Fibroblast of skin of left biceps (primary cell): Measurements from ENCODE around the gene UPK3B.
"Not testable (repeated sequence)": the region's sequence is repeated elsewhere in the genome, so short reads cannot be mapped to it uniquely, and the experiment has no call there.

Experiments used
- DNase-seq, 2 experiments: peaks; one replicate each; pipeline ENCODE4 v3.0.0-alpha.2; 2013; ENCODE audit warnings: low read depth in 2 of 2

UPK3B gene

GRCh38 chr7:76509931-76510877, at the start of gene UPK3B:
UPK3B (plus strand) TSS chr7:76510552; CDS start chr7:76510653, 101 bp downstream.
- no peak for DNase-seq

- not testable (repeated sequence) for DNase-seq
These were observed 49.6 kb upstream of the UPK3B start for GRCh38 chr7:76460767-76461166.

DNA sequence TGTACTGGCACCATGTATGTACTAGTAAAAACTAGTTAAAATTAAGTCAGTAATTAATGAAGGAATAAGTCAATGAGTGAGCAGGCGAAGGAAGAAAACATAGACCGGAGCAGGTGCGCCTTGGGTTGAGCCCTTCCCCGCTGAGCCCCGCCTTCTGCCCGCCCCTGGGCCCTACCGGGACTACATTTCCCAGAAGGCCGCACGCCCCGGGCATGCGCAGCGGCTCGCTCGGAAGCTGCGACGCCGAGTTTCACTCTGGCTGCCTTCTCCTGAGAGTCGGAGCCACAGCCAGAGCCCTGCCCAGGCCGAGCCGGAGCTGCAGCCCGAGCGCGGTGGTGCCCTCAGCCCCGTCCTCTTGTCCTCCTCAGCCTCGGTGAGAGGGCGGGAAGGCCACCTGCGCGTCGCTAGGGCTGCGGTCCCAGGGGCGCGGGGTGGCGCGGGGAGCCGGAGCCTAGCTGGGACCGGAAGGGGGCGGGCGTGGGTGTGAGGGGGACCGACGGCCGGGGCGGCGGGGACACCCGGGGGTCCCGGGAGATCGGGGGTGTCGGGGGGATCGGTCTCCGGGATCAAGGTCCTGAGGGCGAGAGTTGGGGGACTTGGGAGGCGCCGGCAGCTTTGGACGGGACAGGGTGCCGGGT, 48.8 kb upstream of the UPK3B start, which contains the start of gene DTX2:
Gene DTX2 (plus strand): TSS at position 246 of the 638 bp plus-strand sequence. CDS start 18,801 bp downstream, outside the sequence.
- not testable (repeated sequence) for DNase-seq

GRCh38 chr7:76462271-76462882, 48.0 kb upstream of the UPK3B start:
- DNase-seq, result not testable (repeated sequence)

DNA sequence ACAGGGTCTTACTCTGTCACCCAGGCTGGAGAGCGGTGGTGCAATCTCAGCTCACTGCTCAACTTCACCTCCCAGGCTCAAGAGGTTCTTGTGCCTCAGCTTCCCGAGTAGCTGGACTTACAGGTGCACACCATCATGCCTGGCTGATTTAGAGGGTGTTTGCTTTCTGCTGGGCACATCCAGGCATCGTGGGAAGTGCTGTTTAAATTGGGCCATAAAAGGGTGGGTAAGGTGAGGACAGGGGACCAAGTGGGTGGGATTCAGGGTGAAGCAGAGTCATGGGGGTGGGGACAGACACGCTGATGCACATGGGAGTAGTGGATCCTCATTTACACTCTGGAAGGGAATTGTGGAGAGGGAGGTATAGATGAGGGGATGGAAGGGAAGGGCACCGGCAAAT, 45.4 kb upstream of the UPK3B start:
- not testable (repeated sequence) for DNase-seq

DNA sequence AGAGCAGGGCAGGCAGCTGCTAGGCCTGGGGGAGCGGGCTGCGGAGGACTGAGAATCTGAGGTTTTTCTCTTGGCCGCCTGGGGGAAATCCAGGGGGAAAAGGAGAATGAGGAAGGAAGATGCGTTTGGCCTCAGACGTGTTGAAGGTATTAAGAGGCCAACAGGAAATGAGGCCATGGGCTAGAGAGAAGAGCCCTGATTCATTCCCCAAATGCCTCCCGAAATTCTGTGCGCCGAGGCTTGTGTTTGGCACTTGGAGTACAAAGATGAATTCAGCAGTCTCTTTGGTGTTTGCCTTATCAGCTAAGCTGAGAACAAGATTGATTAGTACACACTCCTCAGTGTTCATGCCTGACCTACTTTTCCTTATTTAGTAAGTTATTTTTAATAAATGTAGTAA, 44.4 kb upstream of the UPK3B start:
- not testable (repeated sequence) for DNase-seq

- not testable (repeated sequence) for DNase-seq
These were observed 42.5 kb upstream of the UPK3B start for GRCh38 chr7:76467743-76468404.

- not testable (repeated sequence) for DNase-seq
These were observed 38.7 kb upstream of the UPK3B start for GRCh38 chr7:76471556-76472221.

- DNase-seq, result not testable (repeated sequence)
These were observed 37.3 kb upstream of the UPK3B start for GRCh38 chr7:76473097-76473496.

DNA sequence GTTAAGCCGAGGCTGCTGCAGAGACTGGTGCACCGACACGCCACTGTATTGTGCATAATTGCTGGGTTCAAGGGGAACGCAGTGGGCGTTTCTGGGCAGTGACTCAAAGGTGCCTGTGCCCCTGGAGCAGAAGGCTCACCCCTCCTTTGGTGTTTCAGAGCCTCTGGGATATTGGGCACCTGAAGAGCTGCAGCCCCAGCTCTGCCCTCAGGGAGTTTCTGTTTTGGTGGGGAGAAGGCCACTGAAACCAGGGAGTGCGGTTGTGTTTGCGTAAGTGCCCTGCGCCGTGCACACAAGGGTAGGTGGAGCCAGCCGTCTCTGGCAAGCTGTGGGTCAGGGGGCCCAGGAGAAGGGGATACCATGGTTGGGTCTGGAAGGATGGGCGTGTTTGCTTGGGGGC, 34.1 kb upstream of the UPK3B start:
- not testable (repeated sequence) for DNase-seq

DNA sequence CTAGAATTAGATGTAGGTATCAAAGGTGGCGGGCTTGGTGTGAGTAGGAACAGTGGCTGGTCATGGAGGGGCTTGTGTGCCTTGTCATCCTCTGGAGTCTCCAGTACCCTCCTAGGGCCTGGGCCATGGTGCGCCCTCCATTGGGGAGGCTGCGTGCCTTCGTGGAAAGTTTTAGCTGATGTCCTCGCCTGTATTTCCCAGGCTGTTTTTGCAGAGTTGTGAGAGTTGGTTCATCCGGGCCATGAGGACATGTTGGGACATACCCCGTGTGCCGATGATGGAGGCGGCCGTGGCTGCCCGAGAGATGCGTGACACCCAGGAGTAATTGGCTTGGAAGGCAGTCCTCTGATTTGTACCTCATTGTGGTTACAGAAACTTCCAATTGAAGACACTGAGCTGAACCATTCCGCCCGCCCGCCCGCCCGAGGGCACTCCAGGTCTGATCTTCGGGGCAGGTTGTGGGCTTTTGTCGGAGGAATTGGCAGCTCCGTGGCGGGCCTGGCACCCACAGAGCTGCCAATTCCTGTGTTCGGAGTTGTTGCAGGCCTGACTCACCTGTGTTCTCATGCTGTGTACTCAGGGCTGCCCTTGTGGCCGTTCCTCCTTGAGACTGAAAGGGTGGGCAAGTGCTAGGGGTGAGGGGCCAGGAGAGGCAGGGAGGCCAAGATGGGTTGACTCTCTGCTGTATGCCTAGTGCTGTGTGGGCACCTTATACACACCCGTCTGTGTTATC, 33.4 kb upstream of the UPK3B start:
- DNase-seq, result not testable (repeated sequence)

- DNase-seq, result not testable (repeated sequence)
These were observed 30.7 kb upstream of the UPK3B start for GRCh38 chr7:76479628-76480027.

DNA sequence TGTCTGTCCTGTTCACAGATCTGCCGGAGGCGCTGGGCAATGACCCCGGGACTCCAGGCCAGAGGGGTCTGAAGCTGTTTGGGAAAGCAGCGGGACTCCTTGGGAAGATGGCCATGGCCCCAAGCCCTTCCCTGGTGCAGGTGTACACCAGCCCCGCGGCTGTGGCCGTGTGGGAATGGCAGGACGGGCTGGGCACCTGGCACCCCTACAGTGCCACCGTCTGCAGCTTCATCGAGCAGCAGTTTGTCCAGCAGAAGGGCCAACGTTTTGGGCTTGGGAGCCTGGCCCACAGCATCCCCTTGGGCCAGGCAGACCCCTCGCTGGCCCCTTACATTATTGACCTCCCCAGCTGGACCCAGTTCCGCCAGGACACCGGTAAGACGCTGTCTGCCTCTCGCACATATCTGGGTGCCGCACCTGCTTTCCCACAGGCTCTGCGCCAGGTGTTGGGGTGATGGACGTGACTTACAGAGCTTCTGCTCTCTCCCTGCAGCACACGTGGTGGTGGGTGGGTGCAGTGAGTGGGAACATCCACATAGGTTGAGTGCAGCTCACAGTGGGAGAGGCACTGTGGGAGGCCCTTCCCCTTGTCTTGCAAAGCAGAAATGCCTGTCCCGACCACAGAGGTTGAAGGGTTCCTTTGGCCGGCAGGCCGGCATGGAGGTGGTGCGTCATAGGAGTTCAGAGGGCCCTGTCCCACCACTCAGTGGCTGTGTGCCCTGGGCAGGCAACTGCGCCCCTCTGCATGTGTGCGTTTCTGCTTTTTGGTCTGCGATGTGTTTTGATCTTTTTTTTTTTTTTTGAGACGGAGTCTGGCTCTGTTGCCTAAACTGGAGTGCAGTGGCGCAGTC, 29.7 kb upstream of the UPK3B start:
- DNase-seq, result not testable (repeated sequence)

GRCh38 chr7:76482660-76483059, 27.7 kb upstream of the UPK3B start:
- DNase-seq, result not testable (repeated sequence)

DNA sequence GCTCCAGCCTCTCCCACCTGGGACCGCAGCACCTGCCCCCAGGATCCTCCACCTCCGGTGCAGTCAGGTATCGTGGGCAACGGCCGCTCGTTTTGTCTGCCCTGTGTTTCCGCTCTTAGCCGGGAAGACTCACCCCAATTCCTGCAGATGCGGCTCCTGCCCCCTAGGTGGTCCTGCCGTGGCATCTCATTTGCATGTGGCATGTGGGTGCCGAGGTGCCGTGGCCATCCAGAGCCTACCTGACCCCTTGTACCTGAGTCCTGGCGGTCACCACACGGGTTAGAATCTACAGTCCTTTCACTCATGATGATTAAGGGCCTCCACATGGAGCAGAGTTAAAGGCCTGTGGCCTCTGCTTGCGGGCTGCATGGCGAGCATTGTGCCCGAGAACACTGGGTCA, 27.3 kb upstream of the UPK3B start:
- DNase-seq, result not testable (repeated sequence)

DNA sequence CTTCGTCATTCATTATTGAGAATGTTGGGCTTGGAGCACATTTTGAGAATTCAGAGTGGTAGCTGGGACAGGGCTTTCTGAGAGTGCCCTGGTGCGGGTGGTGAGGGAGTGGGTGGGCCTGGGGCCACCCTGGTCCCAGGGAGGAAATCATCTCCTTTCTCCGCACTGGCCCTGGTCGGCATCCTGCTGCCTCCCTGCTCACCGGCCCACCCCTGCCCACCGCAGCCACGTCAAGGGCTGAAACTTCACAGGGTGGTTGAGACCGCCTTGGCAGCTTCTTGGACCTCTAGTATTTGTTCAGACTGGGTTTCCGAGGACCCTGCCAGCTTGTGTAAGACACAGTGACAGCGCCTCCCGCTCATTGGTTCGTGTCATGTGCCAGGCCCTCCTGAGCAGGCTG, 25.9 kb upstream of the UPK3B start:
- not testable (repeated sequence) for DNase-seq

DNA sequence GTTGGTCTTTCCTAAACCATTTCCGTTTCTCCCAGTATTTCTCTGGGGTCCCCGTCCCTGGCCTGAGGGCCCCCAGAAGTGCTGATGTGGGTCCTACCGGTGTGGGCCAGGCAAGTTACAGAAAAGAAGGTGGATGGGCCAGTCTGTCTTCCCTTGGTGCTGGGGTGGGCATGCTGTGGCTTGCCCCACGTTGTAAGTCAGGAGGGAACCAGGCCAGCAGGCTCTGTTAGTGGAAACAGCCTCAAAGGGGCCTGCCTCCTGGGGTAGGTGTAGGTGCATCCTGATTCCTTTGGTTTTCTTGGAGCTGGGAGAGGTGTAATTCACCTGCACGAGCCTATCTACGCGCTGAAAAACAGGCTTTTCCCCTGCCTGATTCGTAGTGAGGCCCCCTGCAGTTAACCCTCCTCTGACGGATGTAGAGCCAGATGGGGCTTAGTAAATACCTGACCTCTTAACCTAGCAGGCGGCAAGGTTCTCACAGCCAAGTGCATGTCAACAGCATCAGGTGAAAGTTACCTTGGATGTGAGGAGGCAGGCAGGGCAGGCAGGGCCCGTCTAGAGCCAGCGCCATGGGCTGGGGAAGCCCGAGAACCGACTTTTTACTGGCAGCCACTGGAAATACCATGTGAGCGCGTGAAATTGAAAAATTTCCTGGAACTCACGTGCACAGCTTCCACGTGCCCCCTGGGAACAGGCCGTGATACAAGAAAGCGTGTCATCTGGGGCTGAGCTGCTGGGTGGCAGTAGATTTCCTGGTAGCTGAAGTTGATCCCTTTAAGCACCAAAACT, 24.3 kb upstream of the UPK3B start:
- DNase-seq, result not testable (repeated sequence)

DNA sequence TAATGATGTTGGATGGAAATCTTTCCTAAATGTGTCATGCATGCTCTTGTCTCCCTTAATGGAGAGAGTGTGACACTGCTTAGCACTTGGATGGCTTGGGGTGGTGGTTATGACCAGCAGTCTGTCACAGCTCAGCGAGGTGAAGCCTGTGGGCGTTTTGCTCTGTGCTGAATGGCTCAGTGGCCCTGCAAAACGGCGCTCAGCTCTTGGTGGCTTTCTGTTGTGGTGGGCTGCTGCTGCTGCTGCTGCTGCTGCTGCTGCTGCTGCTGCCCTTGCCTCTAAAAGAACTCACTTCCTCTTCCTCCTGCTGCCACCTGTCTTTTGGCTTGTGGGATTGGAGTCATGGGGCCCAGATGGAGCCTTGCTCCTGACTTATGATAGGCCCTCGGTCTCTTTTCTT, 23.7 kb upstream of the UPK3B start:
- DNase-seq, result not testable (repeated sequence)

DNA sequence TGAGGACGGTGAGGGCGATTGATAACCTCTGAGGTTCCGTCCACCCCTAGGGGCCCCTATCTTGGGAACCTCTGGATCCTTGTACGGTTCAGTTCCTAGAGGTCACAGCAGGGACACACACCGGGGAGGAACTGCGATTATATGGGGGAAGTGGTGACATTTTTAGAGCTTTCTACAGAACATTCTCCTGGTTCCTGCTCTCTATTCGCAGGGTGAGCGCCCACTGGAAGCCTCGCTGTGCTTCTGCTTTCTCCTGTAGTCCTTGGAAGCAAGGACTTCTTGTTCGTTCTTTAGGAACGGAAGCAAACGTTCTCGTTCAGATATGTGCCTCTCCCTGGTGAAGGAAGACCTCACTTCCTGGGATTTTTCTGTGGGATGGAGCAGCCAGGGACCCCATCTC, 22.4 kb upstream of the UPK3B start:
- not testable (repeated sequence) for DNase-seq
